GM21576 (cell line): Measurements from ENCODE around the gene KRTAP21-3.
"Not testable (repeated sequence)": the region's sequence is repeated elsewhere in the genome, so short reads cannot be mapped to it uniquely, and the experiment has no call there.

Source experiments
- ATAC-seq: cut with Tn5 transposase; IDR thresholded peaks from one replicate; pipeline ENCODE4 v1.9.1; 2021; ENCODE audit warnings: mild to moderate bottlenecking, moderate library complexity; ENCODE audit not compliant: unreplicated experiment

KRTAP21-3 gene

GRCh38 chr21:30718239-30718909 is at the start of gene KRTAP21-3:
KRTAP21-3 (minus strand) TSS chr21:30718777; CDS start chr21:30718759, 18 bp downstream.
- ATAC-seq = no peak

- ATAC-seq = no peak
Observed at GRCh38 chr21:30760776-30761175, 42.2 kb upstream of the KRTAP21-3 start.

DNA sequence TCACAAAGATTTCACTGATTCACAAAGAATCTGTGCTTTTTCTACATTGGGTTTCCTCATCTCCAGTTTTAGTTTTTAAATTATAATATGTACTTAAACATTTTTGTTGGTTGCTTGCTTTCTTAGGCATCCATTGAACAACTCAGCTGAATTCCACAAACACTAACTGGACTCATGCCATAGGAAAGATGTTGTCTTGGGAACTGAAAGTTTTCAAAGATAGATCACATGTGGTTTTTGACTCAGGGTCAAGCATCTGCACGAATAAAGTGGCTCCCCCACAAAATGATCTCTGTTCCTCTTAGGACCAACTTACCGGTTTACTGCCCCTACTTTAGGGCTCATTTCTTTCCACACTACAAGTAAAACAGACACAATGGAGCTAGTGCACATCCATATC is 39.7 kb upstream of the KRTAP21-3 start:
- no peak for ATAC-seq

DNA sequence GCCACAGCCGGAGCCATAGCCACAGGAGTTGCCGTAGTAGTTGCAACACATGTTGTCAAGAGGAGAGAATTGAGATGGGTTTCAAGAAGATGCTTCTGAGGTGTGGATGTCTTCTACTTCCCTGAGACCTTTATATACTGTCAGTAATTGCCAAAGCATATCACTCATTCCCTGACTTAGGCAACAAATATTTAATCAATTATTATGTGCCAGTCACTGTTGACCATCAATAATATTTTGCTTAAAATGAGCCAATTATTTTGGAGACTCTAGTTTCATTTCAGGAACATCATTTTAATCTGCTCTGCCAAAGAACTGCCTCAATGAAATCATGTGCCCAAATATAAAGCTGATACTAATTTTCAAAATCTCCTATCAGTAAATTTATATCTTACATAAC is 36.8 kb upstream of the KRTAP21-3 start, which contains the start of gene KRTAP21-1:
KRTAP21-1 (minus strand) TSS at position 101 of the 400 bp plus-strand sequence; CDS start at position 51, 50 bp downstream.
- ATAC-seq = not testable (repeated sequence)

DNA sequence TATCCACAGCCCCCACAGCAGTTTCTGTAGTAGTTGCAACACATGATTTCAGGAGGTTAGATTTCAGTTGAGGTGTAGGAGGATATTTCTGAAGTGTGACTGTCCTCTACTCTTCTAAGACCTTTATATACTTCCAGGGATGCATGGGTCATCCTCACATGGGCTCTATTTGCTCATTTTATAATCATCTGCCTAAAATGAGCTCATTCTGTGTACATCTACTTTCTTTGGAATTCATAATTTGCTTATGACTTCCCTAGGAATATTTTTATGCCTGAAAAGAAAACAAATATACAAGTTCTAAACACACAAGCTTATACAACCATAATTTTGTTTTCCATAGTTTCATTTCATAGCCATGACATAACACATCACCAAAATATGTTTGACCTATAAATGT is 28.6 kb upstream of the KRTAP21-3 start, which contains the start of gene KRTAP21-2:
KRTAP21-2 (minus strand) TSS at position 101 of the 400 bp plus-strand sequence; CDS start at position 44, 57 bp downstream.
- ATAC-seq = no peak

DNA sequence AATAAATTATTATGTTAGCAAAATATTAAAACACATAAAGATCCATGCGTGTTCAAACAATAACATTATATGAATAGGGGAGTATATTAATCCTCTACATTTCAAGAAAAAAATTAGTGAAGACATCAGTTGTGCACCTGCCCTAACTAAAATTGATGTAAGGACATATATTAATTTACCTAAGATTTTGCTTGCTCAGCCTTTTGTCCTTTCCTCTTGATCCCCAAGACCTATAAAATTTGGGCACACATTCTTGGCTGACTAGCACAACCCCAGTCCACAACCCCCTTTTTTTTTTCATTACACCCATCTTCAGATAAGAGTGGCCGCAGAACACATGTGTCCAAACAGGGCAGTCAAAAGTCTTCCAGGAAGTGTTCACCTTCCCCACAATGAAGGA is 21.9 kb upstream of the KRTAP21-3 start:
- ATAC-seq = no peak

DNA sequence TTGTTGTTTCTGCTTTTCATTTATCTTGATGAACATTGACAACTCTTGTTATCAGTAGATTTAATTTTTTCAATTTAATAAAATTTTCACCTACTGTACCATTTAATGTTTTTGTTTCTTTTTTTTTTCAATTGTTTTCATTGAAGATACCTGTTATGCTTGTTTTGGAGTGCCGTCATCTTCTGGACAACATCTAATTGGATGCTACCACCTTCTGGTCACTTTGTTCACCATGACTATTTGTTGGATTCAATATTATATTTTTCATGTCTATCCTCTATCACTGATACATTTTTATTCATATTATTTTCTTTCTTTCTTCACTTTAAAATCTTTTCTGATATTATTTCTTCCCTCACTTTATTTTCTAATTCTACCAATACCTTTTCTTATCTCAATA is 14.4 kb upstream of the KRTAP21-3 start:
- no peak for ATAC-seq

- ATAC-seq = no peak
Observed at GRCh38 chr21:30726726-30727125, 8.1 kb upstream of the KRTAP21-3 start.

- no peak for ATAC-seq
Observed at GRCh38 chr21:30719401-30719800, 824 bp upstream of the KRTAP21-3 start.

DNA sequence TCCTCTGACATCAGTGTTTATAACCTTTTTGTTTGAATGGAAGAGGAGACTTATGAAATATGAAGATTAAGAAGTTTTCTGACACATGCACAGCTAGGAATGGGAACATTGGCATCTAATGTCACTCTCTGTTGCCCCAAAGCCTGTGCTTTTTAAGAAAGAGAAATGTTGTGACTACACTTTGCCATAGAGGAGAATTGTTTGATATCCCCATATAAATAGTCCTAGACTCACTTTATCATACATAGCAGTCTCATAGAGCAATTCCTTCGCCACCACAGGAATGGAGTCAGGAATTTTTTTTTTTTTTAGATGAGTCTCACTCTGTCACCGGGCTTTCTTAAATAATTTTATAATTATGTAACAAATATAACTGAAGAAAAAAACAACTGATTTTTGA is 1.5 kb downstream of the KRTAP21-3 start:
- no peak for ATAC-seq

GRCh38 chr21:30714946-30715345 is 3.6 kb downstream of the KRTAP21-3 start:
- ATAC-seq = no peak

DNA sequence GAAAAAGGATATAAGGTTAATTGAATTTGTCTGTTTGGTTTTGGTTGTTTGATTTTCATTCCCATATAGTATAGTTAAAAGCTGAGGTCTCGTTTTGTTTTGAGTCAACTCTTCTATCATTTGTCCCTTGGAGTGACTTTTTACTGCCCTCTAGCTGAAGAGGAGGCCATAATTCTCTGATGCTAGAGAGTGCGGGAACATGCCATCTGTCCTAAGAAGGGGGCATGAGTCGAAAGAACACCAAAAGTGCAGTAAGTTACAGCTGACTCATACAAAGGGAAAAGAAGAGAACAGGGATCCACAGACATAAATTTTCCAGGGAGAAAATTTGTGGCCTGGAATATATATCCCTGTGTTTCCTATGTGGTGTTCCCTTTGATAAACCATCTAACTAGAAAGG is 4.1 kb downstream of the KRTAP21-3 start:
- ATAC-seq = no peak

DNA sequence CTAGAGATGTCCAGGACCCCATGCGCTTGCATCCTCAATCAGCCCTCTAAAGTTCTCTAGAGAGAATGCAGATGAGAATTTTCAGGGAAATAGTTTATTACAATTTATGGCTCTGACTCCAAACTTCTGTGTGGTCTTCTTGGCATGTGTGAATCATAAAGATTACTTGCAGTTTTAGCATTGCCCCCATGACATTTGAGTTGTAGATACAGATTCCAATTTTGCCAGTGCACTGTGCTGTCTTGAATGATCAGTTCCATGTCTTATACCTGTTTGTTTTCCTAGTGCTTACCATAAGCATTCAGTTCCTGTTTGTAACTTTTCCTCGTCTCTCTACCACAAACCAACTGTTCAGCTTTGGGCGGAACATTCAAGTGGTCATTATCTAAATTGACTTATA is 4.8 kb downstream of the KRTAP21-3 start:
- ATAC-seq = no peak

DNA sequence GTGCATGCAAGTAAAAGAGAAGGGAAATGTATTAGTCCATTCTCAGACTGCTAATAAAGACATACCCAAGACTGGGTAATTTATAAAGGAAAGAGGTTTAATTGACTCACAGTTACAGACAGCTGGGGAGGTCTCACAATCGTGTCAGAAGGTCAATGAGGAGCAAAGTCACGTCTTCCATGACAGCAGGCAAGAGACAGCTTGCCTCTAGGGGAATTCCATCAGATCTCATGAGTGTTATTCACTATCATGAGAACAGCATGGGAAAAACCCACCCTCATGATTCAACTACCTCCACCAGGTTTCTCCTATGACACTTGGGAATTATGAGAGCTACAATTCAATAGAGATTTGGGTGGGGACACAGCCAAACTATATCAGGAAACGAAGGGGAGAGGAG is 8.1 kb downstream of the KRTAP21-3 start:
- no peak for ATAC-seq

GRCh38 chr21:30707409-30707808 is 11.2 kb downstream of the KRTAP21-3 start:
- ATAC-seq = no peak

DNA sequence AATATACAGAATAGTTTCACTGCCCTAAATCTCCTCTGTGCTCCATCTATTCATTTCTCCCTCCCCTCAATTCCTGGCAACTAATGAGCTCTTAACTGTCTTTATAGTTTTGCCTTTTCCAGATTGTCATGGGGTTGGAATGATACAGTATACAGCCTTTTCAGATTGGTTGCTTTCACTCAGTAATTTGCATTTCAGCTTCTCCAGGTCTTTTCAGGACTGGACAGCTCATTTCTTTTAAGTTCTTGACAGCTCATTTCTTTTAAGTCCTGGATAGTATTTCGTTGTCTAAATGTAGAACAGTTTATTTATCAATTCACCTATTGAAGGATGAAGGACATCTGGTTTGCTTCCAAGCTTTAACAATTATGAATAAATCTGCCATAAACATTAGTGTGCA is 22.6 kb downstream of the KRTAP21-3 start:
- no peak for ATAC-seq

GRCh38 chr21:30689822-30690221 is 28.8 kb downstream of the KRTAP21-3 start:
- ATAC-seq = no peak

DNA sequence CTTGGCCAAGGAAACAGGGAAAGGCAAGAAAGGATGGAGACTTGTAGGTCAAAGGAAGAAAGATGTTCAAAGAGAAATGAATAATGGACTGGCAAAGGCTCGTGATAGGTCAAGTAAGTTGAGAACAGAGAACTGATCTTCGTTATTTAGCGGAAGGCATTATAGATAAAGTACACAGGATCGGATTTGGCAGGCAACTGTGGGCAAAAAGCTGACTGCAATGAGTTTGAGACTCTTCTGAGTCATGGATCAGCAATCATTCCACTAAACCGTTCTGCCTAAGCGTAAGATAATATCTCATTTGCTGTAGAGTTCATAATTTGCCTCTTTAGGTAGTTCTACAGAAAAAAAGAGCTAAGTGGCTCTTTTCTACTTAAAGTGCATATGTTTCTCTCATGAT is 34.1 kb downstream of the KRTAP21-3 start:
- no peak for ATAC-seq

GRCh38 chr21:30680586-30680985 is 38.0 kb downstream of the KRTAP21-3 start:
- no peak for ATAC-seq

DNA sequence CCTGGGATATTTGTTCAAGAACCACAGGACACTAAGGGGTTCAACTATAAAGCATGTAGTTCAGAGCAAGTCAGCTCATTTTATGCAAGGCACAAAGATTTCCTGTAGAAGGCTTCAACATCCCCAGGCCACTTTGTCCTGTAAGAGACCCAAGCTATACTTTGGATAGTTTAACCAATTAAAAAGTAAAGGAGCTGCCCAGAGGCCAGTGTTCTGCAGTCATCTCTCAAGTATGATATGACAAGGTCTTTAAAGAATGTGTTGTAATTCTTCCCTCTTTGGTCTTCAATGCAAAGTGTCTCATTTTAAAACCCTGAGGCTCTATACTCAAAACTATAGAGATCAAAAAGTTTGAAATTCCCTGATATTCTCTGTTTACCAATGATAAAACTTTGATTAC is 41.8 kb downstream of the KRTAP21-3 start:
- no peak for ATAC-seq

GRCh38 chr21:30674312-30674711 is 44.3 kb downstream of the KRTAP21-3 start:
- no peak for ATAC-seq

GRCh38 chr21:30672985-30673650 is 45.5 kb downstream of the KRTAP21-3 start:
- ATAC-seq = no peak
